HG02840 (cell line): ENCODE results near the gene SYT8.

ENCODE experiments used
- ATAC-seq: cut with Tn5 transposase; IDR thresholded peaks from one replicate; pipeline ENCODE4 v1.9.1; 2021; ENCODE audit warnings: mild to moderate bottlenecking, moderate library complexity, moderate number of reproducible peaks; ENCODE audit not compliant: unreplicated experiment, low FRiP score

Gene SYT8

DNA sequence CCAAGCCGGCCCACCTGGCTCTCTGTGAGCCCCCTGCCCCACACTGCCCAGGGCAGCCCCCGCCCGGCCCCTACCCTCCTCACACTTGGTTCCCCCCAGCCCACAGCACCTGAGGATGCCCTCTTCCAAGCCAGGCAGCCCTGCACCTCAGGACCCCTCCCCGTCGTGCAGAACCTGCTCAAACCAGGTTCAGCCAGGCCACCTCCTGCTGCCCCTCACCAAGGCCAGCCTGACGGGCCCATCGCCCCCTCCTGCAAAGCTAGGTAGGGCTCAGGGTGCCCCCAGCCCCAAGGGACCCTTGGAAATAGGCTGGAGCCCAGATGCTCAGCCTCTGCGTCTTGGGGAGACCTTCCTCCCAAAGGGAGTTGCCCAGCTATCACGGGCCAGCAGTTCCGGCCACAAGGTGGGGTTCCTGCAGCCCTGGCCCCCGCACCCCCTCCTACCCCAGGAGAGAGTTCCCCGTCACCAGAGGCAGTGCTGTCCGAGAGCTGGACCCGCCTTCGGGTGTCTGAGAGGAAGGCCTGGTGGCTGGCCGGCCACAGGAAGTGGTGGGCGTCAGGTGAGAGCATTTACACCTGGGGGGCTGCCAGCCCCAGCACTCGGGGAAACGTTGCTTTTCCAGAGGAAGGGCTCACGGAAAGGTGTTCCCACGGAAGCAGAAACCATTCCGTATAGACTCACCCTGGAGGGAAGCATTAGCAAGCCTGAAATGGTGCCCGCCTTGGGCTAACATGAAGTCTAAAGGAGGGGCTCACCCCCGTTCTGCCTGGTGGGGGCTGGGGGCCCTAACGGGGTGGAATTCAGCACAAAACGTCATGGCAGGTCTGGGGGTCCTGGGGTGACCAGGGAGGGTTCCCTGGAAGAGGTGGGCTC is 3.2 kb upstream of the SYT8 start:
- ATAC-seq: no peak

- ATAC-seq: no peak
Measured at GRCh38 chr11:1832211-1832919, 2.4 kb upstream of the SYT8 start.

DNA sequence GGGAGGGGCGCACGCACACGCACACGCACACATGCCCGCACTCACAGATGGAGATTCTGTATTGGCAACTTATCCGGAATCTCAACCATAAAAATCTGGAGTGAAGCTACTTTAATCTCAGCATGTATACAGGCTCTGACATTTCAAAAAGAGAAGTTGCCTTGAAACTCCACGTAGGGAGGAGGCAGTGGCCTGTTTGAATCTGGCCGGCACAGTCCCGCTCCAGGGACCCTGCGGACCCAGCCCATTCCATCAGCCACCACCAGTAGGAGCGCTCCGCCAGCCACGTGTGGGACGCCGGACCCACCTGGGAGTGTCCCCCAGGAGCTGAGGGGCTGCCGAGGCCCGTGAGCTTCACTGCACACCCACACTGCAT is 1.9 kb upstream of the SYT8 start:
- no peak for ATAC-seq

DNA sequence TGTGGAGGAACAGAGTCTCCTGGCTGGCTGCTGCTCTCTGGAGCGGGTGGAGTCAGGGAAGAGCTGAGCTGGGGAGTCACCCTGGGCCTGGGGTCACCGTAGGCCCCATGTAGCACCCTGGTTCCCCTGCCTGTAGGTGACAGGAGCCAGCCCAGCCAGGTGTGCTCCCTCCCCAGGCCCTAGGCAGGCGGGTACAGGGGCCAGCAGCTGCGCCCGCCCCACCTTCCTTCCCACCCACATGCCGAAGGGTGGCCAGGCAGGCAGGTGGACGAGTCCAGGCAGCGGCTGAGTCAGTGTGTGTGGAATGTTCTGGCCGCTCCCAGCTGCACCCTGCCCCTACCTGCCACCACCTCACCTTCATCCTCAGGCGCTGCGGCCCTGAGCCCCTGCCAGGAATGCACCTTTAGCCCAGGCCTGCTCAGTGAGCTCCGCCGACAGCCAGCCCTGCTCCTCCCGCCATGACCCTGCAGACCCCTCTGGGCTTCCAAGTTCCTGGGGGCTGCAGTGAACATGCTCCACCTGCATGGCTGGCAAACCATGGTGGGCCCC is 654 bp upstream of the SYT8 start:
- ATAC-seq: no peak

DNA sequence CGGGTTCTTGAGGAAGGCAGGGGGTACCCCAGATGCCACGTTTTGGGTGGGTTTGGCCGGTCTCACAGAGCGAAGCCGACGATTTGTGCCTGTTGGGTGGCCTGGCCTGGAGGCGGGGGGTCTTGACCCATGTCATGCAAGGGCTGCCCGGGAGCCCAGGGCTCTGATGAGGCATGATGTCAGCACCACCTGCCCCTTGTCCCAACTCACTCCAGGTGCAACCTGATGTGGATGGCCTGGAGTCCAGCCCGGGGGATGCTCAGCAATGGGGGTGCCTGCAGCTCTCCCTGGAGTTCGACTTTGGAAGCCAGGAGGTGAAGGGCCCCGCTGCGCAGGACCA is 851 bp downstream of the SYT8 start:
- ATAC-seq: no peak

DNA sequence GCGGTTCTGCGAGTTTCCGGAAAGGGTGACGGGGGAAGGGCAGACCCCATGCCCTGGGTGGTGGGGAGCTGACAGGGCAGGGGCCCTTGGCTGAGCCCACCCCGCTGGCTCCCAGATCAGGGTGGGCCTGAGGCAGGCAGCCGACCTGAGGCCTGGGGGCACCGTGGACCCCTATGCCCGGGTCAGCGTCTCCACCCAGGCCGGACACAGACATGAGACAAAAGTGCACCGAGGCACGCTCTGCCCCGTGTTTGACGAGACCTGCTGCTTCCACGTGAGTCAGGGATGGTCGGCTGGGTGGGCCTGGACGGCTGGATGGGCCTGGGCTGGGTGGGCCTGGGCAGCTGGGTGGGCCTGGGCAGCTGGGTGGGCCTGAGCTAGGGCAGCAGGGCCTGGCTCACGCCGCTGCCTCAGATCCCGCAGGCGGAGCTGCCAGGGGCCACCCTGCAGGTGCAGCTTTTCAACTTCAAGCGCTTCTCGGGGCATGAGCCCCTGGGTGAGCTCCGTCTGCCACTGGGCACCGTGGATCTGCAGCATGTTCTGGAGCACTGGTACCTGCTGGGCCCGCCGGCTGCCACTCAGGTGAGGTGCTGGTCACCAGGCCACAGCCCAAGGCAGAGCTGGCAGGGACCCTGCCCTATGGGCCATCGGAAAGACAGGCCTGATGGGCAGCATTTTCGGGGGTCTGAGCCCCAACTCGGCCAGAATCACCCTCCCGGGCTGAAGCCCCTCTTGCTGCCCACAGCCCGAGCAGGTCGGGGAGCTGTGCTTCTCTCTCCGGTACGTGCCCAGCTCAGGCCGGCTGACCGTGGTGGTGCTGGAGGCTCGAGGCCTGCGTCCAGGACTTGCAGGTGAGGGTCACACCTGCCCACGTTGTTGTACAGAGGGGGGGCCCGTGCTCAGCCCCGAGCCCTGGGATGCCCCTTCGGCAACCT is 1.5 kb downstream of the SYT8 start:
- no peak for ATAC-seq

DNA sequence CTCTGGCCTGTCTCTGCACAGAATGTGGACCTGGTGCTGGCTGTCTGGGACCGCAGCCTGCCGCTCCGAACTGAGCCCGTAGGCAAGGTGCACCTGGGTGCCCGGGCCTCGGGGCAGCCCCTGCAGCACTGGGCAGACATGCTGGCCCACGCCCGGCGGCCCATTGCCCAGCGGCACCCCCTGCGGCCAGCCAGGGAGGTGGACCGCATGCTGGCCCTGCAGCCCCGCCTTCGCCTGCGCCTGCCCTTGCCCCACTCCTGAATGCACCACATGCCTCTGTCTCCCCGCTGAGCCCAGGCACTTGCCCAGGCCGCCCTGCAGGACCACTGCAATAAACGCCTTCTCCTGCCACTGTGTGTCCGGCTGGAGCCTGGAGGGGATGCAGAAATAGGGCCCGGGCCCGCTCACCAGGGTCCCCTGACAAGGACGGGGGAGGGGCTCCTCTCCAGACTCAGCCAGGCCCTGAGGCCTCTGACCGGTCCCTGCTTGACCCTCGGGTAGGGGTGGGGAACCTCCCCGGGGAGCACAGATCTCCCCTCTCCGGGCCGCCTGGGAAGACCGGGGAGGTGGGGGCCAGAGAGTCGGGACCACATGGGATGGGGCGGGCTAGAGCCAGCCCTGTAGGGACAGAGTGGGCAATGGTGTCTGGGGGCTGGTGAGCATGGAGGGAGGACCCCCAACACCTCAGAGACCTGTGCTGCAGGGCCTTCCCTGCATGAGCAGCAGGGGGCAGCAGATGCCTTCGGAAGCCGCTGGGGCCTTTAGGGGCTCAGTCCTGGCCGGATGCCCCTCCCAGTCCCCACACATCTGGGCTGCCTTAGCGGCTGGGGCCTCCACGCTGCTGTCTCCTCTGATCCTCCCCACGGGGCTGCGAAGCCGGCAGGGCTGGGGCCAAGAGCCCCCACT is 2.6 kb downstream of the SYT8 start:
- ATAC-seq: peak; percentile 49

DNA sequence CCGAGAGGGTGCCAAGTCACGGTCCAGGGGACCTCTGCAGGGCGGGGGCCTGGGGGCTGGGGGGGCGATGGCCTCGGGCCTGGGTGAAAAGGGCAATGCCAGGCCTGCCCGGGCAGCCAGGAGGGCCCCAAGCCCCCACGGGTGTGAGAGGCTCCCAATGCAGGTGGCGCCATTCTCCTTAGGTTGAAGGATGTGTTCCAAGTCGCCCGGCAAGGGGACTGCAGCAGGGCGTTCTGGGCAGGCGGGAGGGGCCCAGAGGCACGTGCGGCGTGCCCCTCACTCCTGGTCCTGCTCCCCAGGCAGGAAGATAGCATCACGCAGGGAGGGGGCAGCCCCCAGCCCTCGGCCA is 3.3 kb downstream of the SYT8 start:
- no peak for ATAC-seq

- no peak for ATAC-seq
Measured at GRCh38 chr11:1838426-1839144, 3.8 kb downstream of the SYT8 start, which contains the start of gene TNNI2. TNNI2 (plus strand) TSS chr11:1838981; CDS start chr11:1839697, 716 bp downstream.

DNA sequence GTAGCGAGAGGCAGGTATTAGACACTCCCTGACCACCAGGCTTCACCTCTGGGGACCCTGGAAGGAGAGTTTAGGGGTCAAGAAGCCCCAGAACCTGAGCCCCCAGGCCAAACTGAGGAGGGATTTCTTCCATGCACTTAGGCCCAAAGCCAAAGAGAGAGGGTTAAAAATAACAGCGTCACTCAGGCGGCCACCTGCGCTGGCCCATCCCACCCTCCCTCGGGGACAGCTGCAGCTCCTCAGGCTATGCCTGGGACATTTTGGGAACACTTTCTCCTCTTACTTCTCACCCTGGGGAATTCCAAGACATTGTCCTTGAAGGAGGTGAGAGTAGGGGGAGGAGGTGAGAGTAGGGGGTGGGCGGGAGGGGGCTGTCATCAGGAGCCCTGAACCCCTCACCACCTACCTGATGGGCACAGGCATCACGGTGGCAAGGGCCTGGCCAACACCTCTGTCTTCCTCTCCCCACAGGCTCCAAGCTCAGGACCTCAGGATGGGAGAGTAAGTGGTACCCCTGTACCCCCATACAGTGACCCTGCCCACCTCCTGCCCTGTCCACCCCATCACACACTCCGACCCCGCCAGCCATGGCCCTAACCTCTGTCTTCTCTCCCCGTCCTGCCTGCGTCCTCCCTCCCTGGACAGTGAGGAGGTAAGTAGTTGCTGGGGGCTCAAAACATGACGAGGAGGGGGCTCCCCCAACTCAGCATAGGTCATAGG is 4.6 kb downstream of the SYT8 start:
- ATAC-seq: no peak

DNA sequence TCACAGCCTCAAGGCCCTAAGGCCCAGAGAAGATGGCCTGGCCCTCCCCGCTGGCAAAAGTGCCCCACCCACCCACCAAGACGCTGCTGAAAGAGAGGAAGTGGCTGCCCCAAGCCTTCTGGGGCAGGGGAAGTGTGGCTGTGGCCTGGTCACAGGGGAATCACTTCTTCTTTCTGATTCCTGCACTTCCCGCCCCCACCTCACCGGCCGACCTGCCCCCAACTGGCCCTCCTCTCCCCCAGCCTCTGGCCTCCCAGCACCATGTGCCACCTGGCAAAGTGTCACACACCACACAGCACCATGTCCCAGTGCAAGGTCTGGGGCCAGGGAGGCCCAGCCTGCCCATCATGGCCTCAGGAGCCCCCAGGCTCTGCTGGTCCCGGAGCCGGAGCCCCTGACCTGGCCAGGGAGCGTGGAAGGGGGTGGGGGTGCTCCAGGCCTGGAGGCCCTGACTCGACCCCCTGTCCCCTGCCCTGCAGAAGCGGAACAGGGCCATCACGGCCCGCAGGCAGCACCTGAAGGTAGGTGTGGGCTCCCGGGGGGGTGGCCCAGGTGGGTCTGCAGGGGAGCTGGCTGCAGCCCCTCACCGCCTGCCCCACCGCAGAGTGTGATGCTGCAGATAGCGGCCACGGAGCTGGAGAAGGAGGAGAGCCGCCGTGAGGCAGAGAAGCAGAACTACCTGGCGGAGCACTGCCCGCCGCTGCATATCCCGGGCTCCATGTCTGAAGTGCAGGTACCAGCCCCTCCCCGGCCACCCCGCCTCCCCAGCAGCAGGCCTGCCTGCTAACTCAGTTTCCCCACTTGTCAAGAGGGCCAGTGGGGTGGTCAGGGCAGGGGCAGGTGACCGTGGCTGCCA is 5.4 kb downstream of the SYT8 start:
- ATAC-seq: no peak

DNA sequence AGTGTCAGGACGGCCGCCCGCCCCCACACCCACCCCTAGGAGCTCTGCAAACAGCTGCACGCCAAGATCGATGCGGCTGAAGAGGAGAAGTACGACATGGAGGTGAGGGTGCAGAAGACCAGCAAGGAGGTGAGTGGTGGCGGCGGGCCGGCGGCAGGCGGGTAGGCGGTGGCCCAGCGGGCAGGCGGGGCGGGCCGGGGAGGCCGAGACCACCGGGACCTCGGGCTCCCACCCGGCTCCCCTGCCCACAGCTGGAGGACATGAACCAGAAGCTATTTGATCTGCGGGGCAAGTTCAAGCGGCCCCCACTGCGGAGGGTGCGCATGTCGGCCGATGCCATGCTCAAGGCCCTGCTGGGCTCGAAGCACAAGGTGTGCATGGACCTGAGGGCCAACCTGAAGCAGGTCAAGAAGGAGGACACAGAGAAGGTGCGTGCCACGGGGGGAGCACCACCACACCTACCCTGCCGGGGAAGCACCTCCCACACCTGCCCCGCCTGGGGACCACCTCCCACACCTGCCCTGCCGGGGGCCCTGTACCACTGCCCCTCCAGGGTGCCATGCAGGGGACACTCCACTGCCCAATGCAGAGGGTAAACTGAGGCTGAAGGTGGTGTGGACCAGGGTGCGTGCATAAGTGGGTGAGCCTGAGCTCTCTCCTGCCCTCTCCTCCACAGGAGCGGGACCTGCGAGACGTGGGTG is 6.1 kb downstream of the SYT8 start:
- ATAC-seq: no peak

GRCh38 chr11:1841511-1842148 is 6.8 kb downstream of the SYT8 start:
- ATAC-seq: no peak

GRCh38 chr11:1842149-1843097 is 7.6 kb downstream of the SYT8 start:
- ATAC-seq: no peak

DNA sequence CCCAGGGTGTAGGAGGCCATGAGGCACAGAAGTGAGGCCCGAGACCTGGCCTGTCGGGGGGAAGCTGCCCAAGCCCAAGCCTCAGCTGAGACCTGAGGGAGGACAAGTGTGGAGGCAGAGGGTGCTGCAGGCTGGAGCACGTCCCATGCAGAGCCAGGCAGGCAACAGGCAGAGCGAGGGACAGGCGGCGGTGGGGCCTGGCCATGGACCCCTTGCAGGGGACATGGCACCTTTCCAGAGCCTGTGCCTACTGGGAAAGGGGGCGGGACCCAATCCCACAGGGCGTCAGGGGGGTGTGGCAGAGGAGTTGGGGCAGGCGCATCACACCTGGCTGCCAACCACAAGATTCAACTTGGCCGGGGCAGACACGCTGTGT is 8.3 kb downstream of the SYT8 start:
- ATAC-seq: no peak
